ENCODE data around the gene AATK.

DNA sequence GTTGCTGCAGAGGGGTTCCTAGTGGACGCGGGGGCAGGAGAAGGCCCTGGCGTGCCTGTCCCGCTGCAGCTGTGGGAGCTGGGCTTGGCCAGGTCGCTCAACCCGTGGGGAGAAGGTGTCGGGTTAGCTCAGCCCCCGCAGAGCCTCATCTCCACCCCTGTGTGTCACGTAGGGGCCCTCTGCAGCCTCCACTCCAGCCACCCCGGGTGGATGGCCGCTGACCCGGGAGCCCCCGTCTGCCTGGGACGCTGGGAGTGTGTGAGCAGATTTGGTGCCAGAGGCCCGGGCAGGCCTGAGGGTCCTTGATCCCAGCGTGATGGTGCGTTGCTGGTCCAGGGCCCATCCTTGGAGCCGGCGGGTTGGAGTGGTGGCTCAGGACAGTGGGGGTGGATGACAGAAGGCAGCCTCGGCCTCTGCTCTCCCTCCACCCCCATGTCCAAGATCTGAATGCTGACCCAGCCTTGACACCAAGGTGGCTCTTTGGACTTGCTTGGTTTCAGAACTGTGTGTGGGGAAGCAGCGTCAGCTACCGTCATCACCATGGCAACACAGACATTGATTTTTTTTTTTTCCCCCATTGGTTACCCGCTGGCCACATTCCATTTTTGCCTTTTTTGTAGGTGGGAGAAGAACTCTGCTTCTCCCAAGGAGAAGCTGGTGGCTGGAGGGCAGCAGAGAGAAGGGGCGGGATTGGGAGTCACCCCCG is 95.3 kb downstream of the AATK start:
- TF ChIP-seq, protein P1, sequence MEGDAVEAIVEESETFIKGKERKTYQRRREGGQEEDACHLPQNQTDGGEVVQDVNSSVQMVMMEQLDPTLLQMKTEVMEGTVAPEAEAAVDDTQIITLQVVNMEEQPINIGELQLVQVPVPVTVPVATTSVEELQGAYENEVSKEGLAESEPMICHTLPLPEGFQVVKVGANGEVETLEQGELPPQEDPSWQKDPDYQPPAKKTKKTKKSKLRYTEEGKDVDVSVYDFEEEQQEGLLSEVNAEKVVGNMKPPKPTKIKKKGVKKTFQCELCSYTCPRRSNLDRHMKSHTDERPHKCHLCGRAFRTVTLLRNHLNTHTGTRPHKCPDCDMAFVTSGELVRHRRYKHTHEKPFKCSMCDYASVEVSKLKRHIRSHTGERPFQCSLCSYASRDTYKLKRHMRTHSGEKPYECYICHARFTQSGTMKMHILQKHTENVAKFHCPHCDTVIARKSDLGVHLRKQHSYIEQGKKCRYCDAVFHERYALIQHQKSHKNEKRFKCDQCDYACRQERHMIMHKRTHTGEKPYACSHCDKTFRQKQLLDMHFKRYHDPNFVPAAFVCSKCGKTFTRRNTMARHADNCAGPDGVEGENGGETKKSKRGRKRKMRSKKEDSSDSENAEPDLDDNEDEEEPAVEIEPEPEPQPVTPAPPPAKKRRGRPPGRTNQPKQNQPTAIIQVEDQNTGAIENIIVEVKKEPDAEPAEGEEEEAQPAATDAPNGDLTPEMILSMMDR (IDR thresholded peaks at IDR 0.05) = no peak
- no peak for TF ChIP-seq POLR2A (IDR thresholded peaks at IDR 0.05)

Data from adrenal gland (tissue), 5 donors.